Measurements from ENCODE around the gene HK3. TPM values are rescaled to one million over a fixed set of nuclear protein-coding genes. Genes with fewer than 3 reads are reported as not detected.

HK3 gene
- polyA plus RNA-seq, 2 of the 4 experiments (the other 2 are of a cell fraction): 0.04 to 0.12 TPM

DNA sequence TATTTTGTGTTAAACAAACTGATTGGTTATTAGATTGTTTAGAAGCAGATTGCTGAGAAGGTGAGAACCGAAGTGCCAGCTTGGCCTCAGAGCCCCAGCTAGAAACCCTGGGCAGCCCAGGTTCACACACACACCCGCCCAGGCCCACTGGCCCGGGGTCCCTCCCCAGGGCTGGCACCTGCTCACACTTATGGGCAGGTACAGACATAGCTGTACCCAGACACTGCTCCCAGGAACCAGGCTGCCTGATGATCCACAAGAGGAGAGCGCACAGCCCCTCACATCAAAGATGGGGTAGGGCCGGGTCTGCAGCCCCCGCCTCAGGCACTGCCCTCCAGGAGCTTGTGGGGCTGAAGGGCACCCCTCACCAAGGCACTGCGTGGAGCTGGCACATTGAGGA lies 33.2 kb downstream of the HK3 start:
- TF ChIP-seq HOXB5 (CRISPR knock-in tag; IDR thresholded peaks at IDR 0.05) (no peak), RAD21 (conservative IDR thresholded peaks at IDR 0.05 in 1 of 2, IDR thresholded peaks at IDR 0.05 in 1 of 2) (no peak), POLR2A (IDR thresholded peaks at IDR 0.05; ENCODE audit: low read length) (no peak), MAZ (IDR thresholded peaks at IDR 0.05; ENCODE audit: borderline replicate concordance, low read depth, low read length) (no peak), KDM1A (IDR thresholded peaks at IDR 0.05; ENCODE audit: low read depth) (no peak), MYC (IDR thresholded peaks at IDR 0.05; ENCODE audit: borderline replicate concordance, low read length) (no peak), ZFP36 (IDR thresholded peaks at IDR 0.05; ENCODE audit: borderline replicate concordance, partially characterized antibody) (no peak), BHLHE40 (IDR thresholded peaks at IDR 0.05; ENCODE audit: low read depth, low read length) (no peak), EHF (CRISPR knock-in tag; IDR thresholded peaks at IDR 0.05) (no peak), ZC3H11A (IDR thresholded peaks at IDR 0.05) (no peak), KDM5A (IDR thresholded peaks at IDR 0.05) (no peak), HEYL (CRISPR knock-in tag; IDR thresholded peaks at IDR 0.05) (no peak), HOXA7 (CRISPR knock-in tag; IDR thresholded peaks at IDR 0.05) (no peak)
- TF ChIP-seq, protein P1, sequence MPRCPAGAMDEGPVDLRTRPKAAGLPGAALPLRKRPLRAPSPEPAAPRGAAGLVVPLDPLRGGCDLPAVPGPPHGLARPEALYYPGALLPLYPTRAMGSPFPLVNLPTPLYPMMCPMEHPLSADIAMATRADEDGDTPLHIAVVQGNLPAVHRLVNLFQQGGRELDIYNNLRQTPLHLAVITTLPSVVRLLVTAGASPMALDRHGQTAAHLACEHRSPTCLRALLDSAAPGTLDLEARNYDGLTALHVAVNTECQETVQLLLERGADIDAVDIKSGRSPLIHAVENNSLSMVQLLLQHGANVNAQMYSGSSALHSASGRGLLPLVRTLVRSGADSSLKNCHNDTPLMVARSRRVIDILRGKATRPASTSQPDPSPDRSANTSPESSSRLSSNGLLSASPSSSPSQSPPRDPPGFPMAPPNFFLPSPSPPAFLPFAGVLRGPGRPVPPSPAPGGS (IDR thresholded peaks at IDR 0.05): no peak
- TF ChIP-seq, protein P2, sequence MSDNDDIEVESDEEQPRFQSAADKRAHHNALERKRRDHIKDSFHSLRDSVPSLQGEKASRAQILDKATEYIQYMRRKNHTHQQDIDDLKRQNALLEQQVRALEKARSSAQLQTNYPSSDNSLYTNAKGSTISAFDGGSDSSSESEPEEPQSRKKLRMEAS (IDR thresholded peaks at IDR 0.05): no peak
- ATAC-seq (no peak), FAIRE-seq (no peak), DNase-seq (ENCODE audit: low read depth in 1 of 2, low spot score in 1 of 2) (no peak)
- no peak overlapping the region for H3K27ac ChIP-seq
- POLR2A ChIA-PET: no interaction called here
- H3K4me2 ChIP-seq: no peak overlapping the region
- H3K4me1 ChIP-seq: 0 out of 3 replicates have a peak, but pooled peaks cover 8% of the 10 kb centered on the region
- no peak overlapping the region for H3K4me3 ChIP-seq
- 56% methylated on average over 3 of the region's 7 CpGs for WGBS (ENCODE audit: missing lambda C conversion rate)
- no peaks in the 10 kb centered on the region for H3K9me3 ChIP-seq
- CTCF ChIA-PET: interaction anchor here (2.0 kb wide), 1 partner anchor 206 kb away, joined by 10 read pairs; no protein-coding TSS in a partner anchor

DNA sequence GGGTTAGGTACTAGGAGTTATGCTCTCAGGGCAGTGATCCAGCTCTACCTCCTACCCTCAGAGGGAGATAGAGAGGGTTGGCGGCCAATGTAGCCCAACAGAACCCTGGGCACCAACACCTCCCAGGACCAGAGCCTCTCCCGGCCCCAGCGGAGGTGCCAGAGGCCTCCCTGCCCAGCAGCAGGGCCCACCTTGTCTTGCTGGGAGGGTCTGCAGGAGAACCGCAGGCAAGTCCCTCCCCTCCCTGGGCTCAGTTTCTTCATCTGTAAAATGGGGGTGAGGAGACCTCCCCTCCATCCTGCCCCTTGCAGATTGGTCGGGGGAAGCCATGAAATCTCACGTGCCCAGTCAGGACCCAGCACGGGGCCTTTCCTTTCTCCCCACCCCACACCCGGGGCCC lies 34.4 kb downstream of the HK3 start:
- 0 out of 3 replicates have a peak, but pooled peaks cover 2% of the 10 kb centered on the region for H3K4me1 ChIP-seq
- FAIRE-seq: no peak
- WGBS (ENCODE audit: missing lambda C conversion rate): 53% methylated on average over 5 of the region's 8 CpGs

DNA sequence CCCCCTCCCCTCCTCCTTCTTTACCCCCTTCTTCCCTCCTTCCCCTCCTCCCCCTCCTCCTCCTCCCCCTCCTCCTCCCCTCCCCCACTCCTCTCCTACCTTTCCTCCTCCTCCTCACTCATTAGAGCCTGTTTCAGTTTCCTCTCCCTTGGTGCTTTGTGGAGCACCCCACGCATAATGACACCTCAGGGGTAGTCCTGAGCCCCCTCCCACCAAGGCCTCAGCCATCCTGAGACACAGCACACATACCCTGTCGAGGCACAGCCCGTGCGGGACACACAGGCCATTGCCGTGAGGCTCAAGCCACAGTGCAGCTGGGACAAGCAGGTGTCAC lies 35.4 kb downstream of the HK3 start:
- 57% methylated on average over 3 of the region's 5 CpGs for WGBS (ENCODE audit: missing lambda C conversion rate)
- H3K4me3 ChIP-seq: no peak overlapping the region
- H3K27ac ChIP-seq: no peak overlapping the region
- ChIA-PET POLR2A (no interaction called here), CTCF (interaction anchor here (1.7 kb wide), 1 partner anchor 203 kb away, joined by 9 read pairs; no protein-coding TSS in a partner anchor)
- TF ChIP-seq NFE2L2 (conservative IDR thresholded peaks at IDR 0.05; ENCODE audit: low read length) (no peak), TP53 (CRISPR knock-in tag; IDR thresholded peaks at IDR 0.05) (no peak), BHLHE40 (IDR thresholded peaks at IDR 0.05; ENCODE audit: low read depth, low read length) (no peak), HEYL (CRISPR knock-in tag; IDR thresholded peaks at IDR 0.05) (no peak), POLR2AphosphoS2 (conservative IDR thresholded peaks at IDR 0.05; ENCODE audit: low read length) (no peak), HDAC2 (IDR thresholded peaks at IDR 0.05) (no peak), CEBPB (IDR thresholded peaks at IDR 0.05) (no peak), RAD21 (conservative IDR thresholded peaks at IDR 0.05 in 1 of 2, IDR thresholded peaks at IDR 0.05 in 1 of 2) (no peak), HOXA7 (CRISPR knock-in tag; IDR thresholded peaks at IDR 0.05) (no peak), CHD2 (IDR thresholded peaks at IDR 0.05; ENCODE audit: low read length, partially characterized antibody) (no peak), ZNF302 (CRISPR knock-in tag; IDR thresholded peaks at IDR 0.05) (no peak)
- TF ChIP-seq, protein P1 (IDR thresholded peaks at IDR 0.05): no peak
- TF ChIP-seq, protein P3, sequence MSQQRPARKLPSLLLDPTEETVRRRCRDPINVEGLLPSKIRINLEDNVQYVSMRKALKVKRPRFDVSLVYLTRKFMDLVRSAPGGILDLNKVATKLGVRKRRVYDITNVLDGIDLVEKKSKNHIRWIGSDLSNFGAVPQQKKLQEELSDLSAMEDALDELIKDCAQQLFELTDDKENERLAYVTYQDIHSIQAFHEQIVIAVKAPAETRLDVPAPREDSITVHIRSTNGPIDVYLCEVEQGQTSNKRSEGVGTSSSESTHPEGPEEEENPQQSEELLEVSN (IDR thresholded peaks at IDR 0.05; ENCODE audit: borderline replicate concordance, low read depth): no peak
- DNase-seq (ENCODE audit: low read depth in 1 of 2, low spot score in 1 of 2) (no peak), ATAC-seq (no peak), FAIRE-seq (no peak)
- no peaks in the 10 kb centered on the region for H3K4me1 ChIP-seq
- no peaks in the 10 kb centered on the region for H3K9me3 ChIP-seq
- no peak overlapping the region for H3K4me2 ChIP-seq

More for the DNA sequence above, 34.4 kb downstream of the HK3 start:
- Histone ChIP-seq H3K4me2 (no peak overlapping the region), H3K4me3 (no peak overlapping the region), H3K9me3 (no peaks in the 10 kb centered on the region), H3K27ac (no peak overlapping the region)
- DNase-seq (ENCODE audit: low read depth in 1 of 2, low spot score in 1 of 2) (no peak), ATAC-seq (no peak)
- CTCF ChIA-PET: interaction anchor here (1.7 kb wide), 1 partner anchor 204 kb away, joined by 9 read pairs; no protein-coding TSS in a partner anchor
- TF ChIP-seq EP300 (IDR thresholded peaks at IDR 0.05) (no peak), CHD4 (IDR thresholded peaks at IDR 0.05; ENCODE audit: borderline replicate concordance) (no peak), RNF2 (IDR thresholded peaks at IDR 0.05; ENCODE audit: borderline replicate concordance, low read depth) (no peak), FOSB (CRISPR knock-in tag; IDR thresholded peaks at IDR 0.05) (no peak), CHD2 (IDR thresholded peaks at IDR 0.05; ENCODE audit: low read length, partially characterized antibody) (no peak), HEYL (CRISPR knock-in tag; IDR thresholded peaks at IDR 0.05) (no peak), FOSL2 (IDR thresholded peaks at IDR 0.05) (no peak), FOSL2 (CRISPR knock-in tag; IDR thresholded peaks at IDR 0.05) (no peak), JUN (IDR thresholded peaks at IDR 0.05) (no peak), MAZ (IDR thresholded peaks at IDR 0.05; ENCODE audit: borderline replicate concordance, low read depth, low read length) (no peak), HOXB13 (CRISPR knock-in tag; IDR thresholded peaks at IDR 0.05; ENCODE audit: low read depth) (no peak), ZFP36 (IDR thresholded peaks at IDR 0.05; ENCODE audit: borderline replicate concordance, partially characterized antibody) (no peak), KDM5A (IDR thresholded peaks at IDR 0.05) (no peak), CEBPB (IDR thresholded peaks at IDR 0.05) (no peak), RAD21 (conservative IDR thresholded peaks at IDR 0.05 in 1 of 2, IDR thresholded peaks at IDR 0.05 in 1 of 2) (no peak), NR3C1 (IDR thresholded peaks at IDR 0.05) (no peak)
- TF ChIP-seq, protein P4, sequence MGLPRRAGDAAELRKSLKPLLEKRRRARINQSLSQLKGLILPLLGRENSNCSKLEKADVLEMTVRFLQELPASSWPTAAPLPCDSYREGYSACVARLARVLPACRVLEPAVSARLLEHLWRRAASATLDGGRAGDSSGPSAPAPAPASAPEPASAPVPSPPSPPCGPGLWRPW (IDR thresholded peaks at IDR 0.05): no peak
- POLR2A ChIA-PET: no interaction called here
